NT2/D1 (cell line): ENCODE results near the gene CTIF.

ENCODE experiments used
- SUZ12 ChIP-seq: IDR thresholded peaks from 2 replicates; pipeline ENCODE4 v1.6.1; 2011; ENCODE audit not compliant: insufficient read length, insufficient read depth; ENCODE audit errors: extremely low read depth
- YY1 ChIP-seq: IDR thresholded peaks from 2 replicates; pipeline ENCODE4 v1.6.1; 2011; ENCODE audit not compliant: insufficient read length, insufficient read depth
- ZNF274 ChIP-seq: IDR thresholded peaks from 2 replicates; pipeline ENCODE4 v1.6.1; 2011; ENCODE audit warnings: mild to moderate bottlenecking, low read depth, low read length

DNA sequence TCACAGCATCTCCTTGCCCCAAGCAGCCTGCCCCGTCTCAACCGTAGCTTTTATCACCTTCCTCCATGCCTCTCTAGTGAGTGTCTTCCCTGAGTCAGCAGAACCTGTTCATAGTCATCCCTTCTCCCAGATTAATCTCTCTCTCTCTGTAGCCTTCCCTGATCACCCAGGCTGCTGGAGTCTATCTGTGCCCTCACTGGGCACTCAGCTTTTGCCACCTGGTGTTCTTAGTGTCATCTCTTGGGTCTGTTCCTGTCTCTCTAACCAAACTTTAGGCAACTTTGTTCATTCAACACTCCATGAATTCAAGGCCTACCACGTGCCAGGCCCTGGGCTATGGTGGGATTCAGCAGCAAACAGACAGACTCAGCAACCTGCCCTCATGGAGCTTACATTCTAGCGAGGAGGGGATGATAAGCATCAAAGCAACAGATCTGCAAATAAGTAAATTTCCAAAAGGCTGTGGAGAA lies 252.8 kb downstream of the CTIF start:
- no peak for TF ChIP-seq SUZ12
- TF ChIP-seq YY1, result no peak
- TF ChIP-seq ZNF274, result no peak
